Measurements from ENCODE around the gene ACTN1.

Gene ACTN1

GRCh38 chr14:68922201-68922621 lies 56.9 kb downstream of the ACTN1 start:
- Histone ChIP-seq H3K4me3 (ENCODE audit: low read depth in 1 of 2, low read length in 1 of 2) (no peak overlapping the region), H3K9me3 (no peaks in the 10 kb centered on the region), H3K4me1 (ENCODE audit: control insufficient read depth in 1 of 2, insufficient read depth in 1 of 2, low read depth in 1 of 2, low read length in 1 of 2) (peaks cover 64 to 68% of the 10 kb centered on the region in 2 experiments), H3K36me3 (peaks cover 68% of the 10 kb centered on the region), H3K27me3 (no peaks in the 10 kb centered on the region), H3K27ac (peak overlapping the region; percentile 97)
- no peak for TF ChIP-seq CTCF (IDR thresholded peaks at IDR 0.05)

- Histone ChIP-seq H3K27ac (peak overlapping the region; percentile 97), H3K4me1 (ENCODE audit: control insufficient read depth in 1 of 2, insufficient read depth in 1 of 2, low read depth in 1 of 2, low read length in 1 of 2) (peaks cover 59 to 62% of the 10 kb centered on the region in 2 experiments), H3K36me3 (peaks cover 73% of the 10 kb centered on the region), H3K9me3 (no peaks in the 10 kb centered on the region), H3K27me3 (no peaks in the 10 kb centered on the region), H3K4me3 (ENCODE audit: low read depth in 1 of 2, low read length in 1 of 2) (no peak overlapping the region)
- no peak for TF ChIP-seq CTCF (IDR thresholded peaks at IDR 0.05)
Observed at GRCh38 chr14:68921666-68922065, 57.4 kb downstream of the ACTN1 start.

DNA sequence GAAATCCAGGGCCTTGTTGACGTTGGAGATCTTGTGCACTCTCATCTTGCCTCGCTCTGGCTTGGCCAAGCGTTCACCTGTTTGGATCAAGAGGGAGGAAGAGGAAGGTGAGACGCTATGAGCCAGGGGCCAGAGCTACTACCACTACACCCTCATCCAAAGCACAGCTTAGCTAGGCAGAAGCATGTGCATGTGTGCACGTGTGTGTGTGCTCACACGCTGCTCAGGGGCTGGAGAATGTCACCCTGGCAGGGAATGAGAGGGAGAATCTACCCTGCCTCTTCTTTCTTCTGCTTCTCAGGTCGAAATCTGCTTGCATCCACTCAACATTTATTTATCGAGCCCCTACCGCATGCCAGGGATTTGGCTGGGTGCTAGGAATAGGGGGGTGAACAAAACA lies 58.1 kb downstream of the ACTN1 start:
- TF ChIP-seq CTCF (IDR thresholded peaks at IDR 0.05): no peak
- H3K4me1 ChIP-seq (ENCODE audit: control insufficient read depth in 1 of 2, insufficient read depth in 1 of 2, low read depth in 1 of 2, low read length in 1 of 2): peaks cover 53 to 56% of the 10 kb centered on the region in 2 experiments
- H3K36me3 ChIP-seq: peaks cover 80% of the 10 kb centered on the region
- no peak overlapping the region for H3K4me3 ChIP-seq (ENCODE audit: low read depth in 1 of 2, low read length in 1 of 2)
- no peaks in the 10 kb centered on the region for H3K27me3 ChIP-seq
- H3K27ac ChIP-seq: peak overlapping the region; percentile 97
- H3K9me3 ChIP-seq: no peaks in the 10 kb centered on the region

GRCh38 chr14:68919129-68919927 lies 59.8 kb downstream of the ACTN1 start:
- Histone ChIP-seq H3K4me3 (ENCODE audit: low read depth in 1 of 2, low read length in 1 of 2) (no peak overlapping the region), H3K36me3 (peaks cover 83% of the 10 kb centered on the region), H3K4me1 (ENCODE audit: control insufficient read depth in 1 of 2, insufficient read depth in 1 of 2, low read depth in 1 of 2, low read length in 1 of 2) (peaks cover 36 to 50% of the 10 kb centered on the region in 2 experiments), H3K27me3 (no peaks in the 10 kb centered on the region), H3K27ac (peak overlapping the region; percentile 97), H3K9me3 (no peaks in the 10 kb centered on the region)
- TF ChIP-seq CTCF (IDR thresholded peaks at IDR 0.05): no peak

DNA sequence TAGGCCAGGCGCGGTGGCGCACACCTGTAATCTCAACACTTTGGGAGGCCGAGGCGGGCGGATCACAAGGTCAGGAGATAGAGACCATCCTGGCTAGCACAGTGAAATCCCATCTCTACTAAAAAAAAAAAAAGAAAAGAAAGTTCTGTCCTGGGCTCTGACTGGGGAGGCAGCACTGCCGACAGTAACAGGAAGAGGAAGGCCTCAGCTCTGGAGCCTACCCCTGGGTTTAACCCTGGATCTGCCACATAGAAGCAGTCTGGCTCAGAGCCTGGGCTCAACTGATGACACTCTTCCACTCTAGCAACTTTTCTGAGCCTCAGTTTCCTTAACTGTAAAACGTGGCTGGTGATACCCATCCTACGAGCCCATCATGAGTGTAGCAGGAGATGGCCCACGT lies 60.5 kb downstream of the ACTN1 start:
- no peak overlapping the region for H3K4me3 ChIP-seq (ENCODE audit: low read depth in 1 of 2, low read length in 1 of 2)
- no peaks in the 10 kb centered on the region for H3K9me3 ChIP-seq
- peaks cover 33 to 48% of the 10 kb centered on the region in 2 experiments for H3K4me1 ChIP-seq (ENCODE audit: control insufficient read depth in 1 of 2, insufficient read depth in 1 of 2, low read depth in 1 of 2, low read length in 1 of 2)
- TF ChIP-seq CTCF (IDR thresholded peaks at IDR 0.05): no peak
- peak overlapping the region; percentile 97 for H3K27ac ChIP-seq
- H3K36me3 ChIP-seq: peaks cover 80% of the 10 kb centered on the region
- H3K27me3 ChIP-seq: no peaks in the 10 kb centered on the region
